K562 (cell line): ENCODE results near the gene MRFAP1. TPM values are rescaled to one million over a fixed set of nuclear protein-coding genes. Genes with fewer than 3 reads are reported as not detected.

Experiments
- ARID2 ChIP-seq: fragments of 450-650 bp; IDR thresholded peaks from 2 replicates; pipeline ENCODE4 v1.6.1; 2017; ENCODE audit warnings: antibody characterized with exemption, mild to moderate bottlenecking
- BCLAF1 ChIP-seq, 2 experiments: fragments of 450-650 bp in 1 of 2; IDR thresholded peaks; 2 replicates each; pipeline ENCODE4 v1.6.1; 2011 to 2017; ENCODE audit warnings: low read depth in 2 of 2, antibody characterized with exemption in 1 of 2, borderline replicate concordance in 1 of 2, low read length in 1 of 2, mild to moderate bottlenecking in 1 of 2, mixed read lengths in 1 of 2; ENCODE audit not compliant: control insufficient read depth in 1 of 2
- CC2D1A ChIP-seq: fragments of 450-650 bp; IDR thresholded peaks from 2 replicates; pipeline ENCODE4 v1.6.1; 2017; ENCODE audit warnings: mild to moderate bottlenecking
- DPF2 ChIP-seq: fragments of 450-650 bp; IDR thresholded peaks from 2 replicates; pipeline ENCODE4 v1.6.1; 2016
- E2F5 ChIP-seq: sonication (generic); formaldehyde crosslinking; IDR thresholded peaks from 2 replicates; pipeline ENCODE4 v1.8.0; 2022; ENCODE audit warnings: mild to moderate bottlenecking, missing genetic modification reagents
- ELF1 ChIP-seq: fragments of 200-800 bp; sonication (Bioruptor generic); IDR thresholded peaks from 2 replicates; pipeline ENCODE4 v1.6.1; 2016; ENCODE audit warnings: missing genetic modification characterization, missing compliant biosample characterization
- HMBOX1 ChIP-seq: sonication (generic); IDR thresholded peaks from 2 replicates; pipeline ENCODE4 v1.6.1; 2016
- HSF4 ChIP-seq: fragments of 250-450 bp; sonication (Bioruptor Pico); IDR thresholded peaks from 2 replicates; pipeline ENCODE4 v2.1.2; 2022; ENCODE audit warnings: mild to moderate bottlenecking, moderate library complexity, borderline replicate concordance
- JUND ChIP-seq, 2 experiments: IDR thresholded peaks; 2 replicates in 1 of 2; 3 replicates in 1 of 2; pipeline ENCODE4 v1.6.1; 2011; ENCODE audit warnings: borderline replicate concordance in 2 of 2, low read depth in 2 of 2, low read length in 2 of 2, improper control_type of control experiment in 1 of 2, missing biosample characterization in 1 of 2, missing genetic modification characterization in 1 of 2, missing genetic modification reagents in 1 of 2
- KLF13 ChIP-seq: fragments of 450-650 bp; IDR thresholded peaks from 2 replicates; pipeline ENCODE4 v1.6.1; 2016; ENCODE audit warnings: missing genetic modification characterization, low read depth, mild to moderate bottlenecking, missing compliant biosample characterization, moderate library complexity, borderline replicate concordance
- LCOR ChIP-seq: sonication (generic); formaldehyde crosslinking; IDR thresholded peaks from 2 replicates; pipeline ENCODE4 v1.8.0; 2022; ENCODE audit warnings: mild to moderate bottlenecking, missing genetic modification reagents
- MEIS2 ChIP-seq: fragments of 450-650 bp; IDR thresholded peaks from 2 replicates; pipeline ENCODE4 v1.6.1; 2014; ENCODE audit warnings: mild to moderate bottlenecking; ENCODE audit not compliant: partially characterized antibody
- NCOA1 ChIP-seq: fragments of 450-650 bp; IDR thresholded peaks from 2 replicates; pipeline ENCODE4 v1.6.1; 2016; ENCODE audit warnings: low read depth
- NFRKB ChIP-seq: fragments of 450-650 bp; IDR thresholded peaks from 2 replicates; pipeline ENCODE4 v1.6.1; 2016; ENCODE audit warnings: low read depth
- TEAD2 ChIP-seq: fragments of 450-650 bp; IDR thresholded peaks from 2 replicates; pipeline ENCODE4 v1.6.1; 2016; ENCODE audit warnings: missing genetic modification characterization, control low read depth, missing compliant biosample characterization
- TSHZ1 ChIP-seq: fragments of 250-450 bp; sonication (Bioruptor Pico); IDR thresholded peaks from 2 replicates; pipeline ENCODE4 v1.4.0; 2020; ENCODE audit warnings: mild to moderate bottlenecking, moderate library complexity
- WHSC1 ChIP-seq: IDR thresholded peaks from one replicate; pipeline ENCODE4 v1.6.1; 2012; ENCODE audit warnings: low read length, control low read depth, inconsistent platforms
- ZNF133 ChIP-seq: fragments of 250-450 bp; sonication (Bioruptor Pico); IDR thresholded peaks from 2 replicates; pipeline ENCODE4 v1.4.0; 2020; ENCODE audit warnings: mild to moderate bottlenecking
- ZNF561 ChIP-seq: fragments of 450-650 bp; formaldehyde crosslinking; conservative IDR thresholded peaks from 2 replicates; pipeline ENCODE4 v1.4.0; 2020; ENCODE audit warnings: mild to moderate bottlenecking, moderate library complexity
- polyA plus RNA-seq, 8 experiments: library from polyadenylated mRNA; depleted of rRNA in 4 of 8; stranded (reverse) in 5 of 8; unstranded in 3 of 8; fragments of >200 nt; fragmentation: Nextera tagmentation in 2 of 8; fragmentation: Illumina TruSeq in 1 of 8; extraction: Ambion mirVana in 2 of 8; extraction: Trizol in 1 of 8; gene quantifications; 2 replicates each; pipeline versions ENCODE4 v1.2.1 to v1.2.3, GENCODE V29; 2011 to 2014; ENCODE audit warnings: inconsistent platforms in 1 of 8, missing spikeins in 1 of 8
- total RNA-seq, 7 experiments: library from RNA; depleted of rRNA in 6 of 7; stranded (reverse); fragments of >200 nt in 6 of 7; fragmentation: Illumina TruSeq in 2 of 7; extraction: Trizol in 2 of 7; gene quantifications; 2 replicates each; pipeline versions ENCODE4 v1.2.1 to v1.2.3, GENCODE V29; 2011 to 2021; ENCODE audit warnings: low replicate concordance in 1 of 7

Gene MRFAP1
- total and polyA plus RNA-seq, 9 of the 15 experiments (the other 6 are each of a cell fraction or from before 2014, with no cell fraction given), result 46.0 to 270 (median 151) TPM

- TF ChIP-seq JUND (IDR thresholded peaks at IDR 0.05; ENCODE audit: borderline replicate concordance, low read depth, low read length) (peak; percentile 37; the same call in 1 of the 2 replicates), JUND (tag; IDR thresholded peaks at IDR 0.05; ENCODE audit: borderline replicate concordance, low read depth, low read length) (peak; percentile 8; the same call in 1 of the 3 replicates), ARID2 (no peak), NCOA1 (no peak), WHSC1 (no peak), HSF4 (CRISPR knock-in tag) (no peak), BCLAF1 (IDR thresholded peaks at IDR 0.05; ENCODE audit: borderline replicate concordance in 1 of 2, control insufficient read depth in 1 of 2, low read depth in 2 of 2, low read length in 1 of 2) (no peak; a peak in 2 of 4 replicates), ZNF133 (no peak), LCOR (CRISPR knock-in tag) (peak; percentile 88), TSHZ1 (CRISPR knock-in tag) (no peak), ELF1 (tag) (no peak), DPF2 (peak; percentile 67; the same call in 1 of the 2 replicates), NFRKB (peak; percentile 84), MEIS2 (peak; percentile 99), HMBOX1 (peak; percentile 53; the same call in 1 of the 2 replicates), E2F5 (CRISPR knock-in tag) (no peak), CC2D1A (no peak), KLF13 (tag) (no peak), TEAD2 (tag) (no peak), ZNF561 (CRISPR knock-in tag) (0 out of 2 replicates have a peak, but pooled peaks have one; percentile 11)
Observed at GRCh38 chr4:6673660-6674499, 33.4 kb downstream of the MRFAP1 start (continued).
